H1 (cell line): ENCODE measurements around the gene HHAT. TPM values are rescaled to one million over a fixed set of nuclear protein-coding genes. Genes with fewer than 3 reads are reported as not detected.

Source experiments
- CTBP2 ChIP-seq: IDR thresholded peaks from 2 replicates; pipeline ENCODE4 v1.7.0; 2011; ENCODE audit warnings: borderline replicate concordance, mild to moderate bottlenecking, moderate library complexity, mixed read lengths, low read length; ENCODE audit not compliant: insufficient read depth, insufficient read length
- SAP30 ChIP-seq: fragments of 300-600 bp; sonication (generic); IDR thresholded peaks from 2 replicates; pipeline ENCODE4 v1.7.1; 2012; ENCODE audit warnings: low read length, moderate library complexity, mild to moderate bottlenecking, inconsistent platforms; ENCODE audit not compliant: insufficient read depth, insufficient replicate concordance
- SIRT6 ChIP-seq: IDR thresholded peaks from one replicate; pipeline ENCODE4 v1.7.1; 2012; ENCODE audit warnings: low read length, inconsistent platforms
- TEAD4 ChIP-seq: IDR thresholded peaks from 2 replicates; pipeline ENCODE4 v1.6.1; 2012; ENCODE audit warnings: low read depth, low read length, inconsistent platforms, mixed read lengths
- polyA plus RNA-seq, 7 experiments: library from polyadenylated mRNA; depleted of rRNA in 3 of 7; stranded (reverse) in 5 of 7; unstranded in 2 of 7; fragments of >200 nt in 5 of 7; fragments of 200-250 nt in 2 of 7; gene quantifications; 1 replicate in 5 of 7; 2 replicates in 1 of 7; 4 replicates in 1 of 7; pipeline versions ENCODE4 v1.2.1 to v1.2.3, GENCODE V29; 2011 to 2013; ENCODE audit warnings: missing spikeins in 2 of 7, mixed read lengths in 2 of 7
- total RNA-seq: library from RNA; stranded (reverse); fragmentation: NEBNext Ultra II Directional; extraction: Animal tissue kit (Norgen Biotek cat#: 25700); gene quantifications from 2 replicates; pipeline ENCODE4 v1.2.1, GENCODE V29; 2021
- TF ChIP-seq, protein P1 (sequence below): fragments of 300-600 bp; sonication (generic); IDR thresholded peaks from 2 replicates; pipeline ENCODE4 v1.7.1; 2012; ENCODE audit warnings: low read length, moderate library complexity, mild to moderate bottlenecking, inconsistent platforms; ENCODE audit not compliant: insufficient replicate concordance
- TF ChIP-seq, protein P2 (sequence below): IDR thresholded peaks from 2 replicates; pipeline ENCODE4 v1.6.1; 2011; ENCODE audit warnings: low read length, improper control_type of control experiment
- TF ChIP-seq, protein P3 (sequence below): IDR thresholded peaks from 2 replicates; pipeline ENCODE4 v1.6.1; 2012; ENCODE audit warnings: low read length, inconsistent platforms

HHAT gene
- total and polyA plus RNA-seq, 2 of the 8 experiments (the other 6 are each of a cell fraction or from before 2014, with no cell fraction given) = 0.15 to 0.51 TPM

DNA sequence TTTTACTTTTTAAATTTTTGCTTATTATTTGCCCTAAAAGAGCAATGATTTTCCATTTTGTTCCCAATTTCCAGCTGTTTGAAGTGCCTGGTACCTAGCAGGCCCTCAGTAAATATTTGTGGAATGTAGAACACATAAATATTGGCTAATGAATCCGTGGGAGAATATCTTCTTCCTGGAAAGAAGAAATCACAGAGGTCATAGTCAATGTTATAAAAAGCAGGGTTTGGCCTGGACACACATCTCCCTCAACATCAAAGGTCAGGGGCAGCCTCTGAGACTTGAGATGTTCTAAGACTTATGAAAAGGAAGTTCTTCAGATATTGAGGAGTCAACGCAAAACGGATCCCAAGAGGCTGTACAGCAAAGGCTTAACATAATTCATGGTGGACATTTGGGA, 358.1 kb downstream of the HHAT start (continued):
- TF ChIP-seq, protein P1, sequence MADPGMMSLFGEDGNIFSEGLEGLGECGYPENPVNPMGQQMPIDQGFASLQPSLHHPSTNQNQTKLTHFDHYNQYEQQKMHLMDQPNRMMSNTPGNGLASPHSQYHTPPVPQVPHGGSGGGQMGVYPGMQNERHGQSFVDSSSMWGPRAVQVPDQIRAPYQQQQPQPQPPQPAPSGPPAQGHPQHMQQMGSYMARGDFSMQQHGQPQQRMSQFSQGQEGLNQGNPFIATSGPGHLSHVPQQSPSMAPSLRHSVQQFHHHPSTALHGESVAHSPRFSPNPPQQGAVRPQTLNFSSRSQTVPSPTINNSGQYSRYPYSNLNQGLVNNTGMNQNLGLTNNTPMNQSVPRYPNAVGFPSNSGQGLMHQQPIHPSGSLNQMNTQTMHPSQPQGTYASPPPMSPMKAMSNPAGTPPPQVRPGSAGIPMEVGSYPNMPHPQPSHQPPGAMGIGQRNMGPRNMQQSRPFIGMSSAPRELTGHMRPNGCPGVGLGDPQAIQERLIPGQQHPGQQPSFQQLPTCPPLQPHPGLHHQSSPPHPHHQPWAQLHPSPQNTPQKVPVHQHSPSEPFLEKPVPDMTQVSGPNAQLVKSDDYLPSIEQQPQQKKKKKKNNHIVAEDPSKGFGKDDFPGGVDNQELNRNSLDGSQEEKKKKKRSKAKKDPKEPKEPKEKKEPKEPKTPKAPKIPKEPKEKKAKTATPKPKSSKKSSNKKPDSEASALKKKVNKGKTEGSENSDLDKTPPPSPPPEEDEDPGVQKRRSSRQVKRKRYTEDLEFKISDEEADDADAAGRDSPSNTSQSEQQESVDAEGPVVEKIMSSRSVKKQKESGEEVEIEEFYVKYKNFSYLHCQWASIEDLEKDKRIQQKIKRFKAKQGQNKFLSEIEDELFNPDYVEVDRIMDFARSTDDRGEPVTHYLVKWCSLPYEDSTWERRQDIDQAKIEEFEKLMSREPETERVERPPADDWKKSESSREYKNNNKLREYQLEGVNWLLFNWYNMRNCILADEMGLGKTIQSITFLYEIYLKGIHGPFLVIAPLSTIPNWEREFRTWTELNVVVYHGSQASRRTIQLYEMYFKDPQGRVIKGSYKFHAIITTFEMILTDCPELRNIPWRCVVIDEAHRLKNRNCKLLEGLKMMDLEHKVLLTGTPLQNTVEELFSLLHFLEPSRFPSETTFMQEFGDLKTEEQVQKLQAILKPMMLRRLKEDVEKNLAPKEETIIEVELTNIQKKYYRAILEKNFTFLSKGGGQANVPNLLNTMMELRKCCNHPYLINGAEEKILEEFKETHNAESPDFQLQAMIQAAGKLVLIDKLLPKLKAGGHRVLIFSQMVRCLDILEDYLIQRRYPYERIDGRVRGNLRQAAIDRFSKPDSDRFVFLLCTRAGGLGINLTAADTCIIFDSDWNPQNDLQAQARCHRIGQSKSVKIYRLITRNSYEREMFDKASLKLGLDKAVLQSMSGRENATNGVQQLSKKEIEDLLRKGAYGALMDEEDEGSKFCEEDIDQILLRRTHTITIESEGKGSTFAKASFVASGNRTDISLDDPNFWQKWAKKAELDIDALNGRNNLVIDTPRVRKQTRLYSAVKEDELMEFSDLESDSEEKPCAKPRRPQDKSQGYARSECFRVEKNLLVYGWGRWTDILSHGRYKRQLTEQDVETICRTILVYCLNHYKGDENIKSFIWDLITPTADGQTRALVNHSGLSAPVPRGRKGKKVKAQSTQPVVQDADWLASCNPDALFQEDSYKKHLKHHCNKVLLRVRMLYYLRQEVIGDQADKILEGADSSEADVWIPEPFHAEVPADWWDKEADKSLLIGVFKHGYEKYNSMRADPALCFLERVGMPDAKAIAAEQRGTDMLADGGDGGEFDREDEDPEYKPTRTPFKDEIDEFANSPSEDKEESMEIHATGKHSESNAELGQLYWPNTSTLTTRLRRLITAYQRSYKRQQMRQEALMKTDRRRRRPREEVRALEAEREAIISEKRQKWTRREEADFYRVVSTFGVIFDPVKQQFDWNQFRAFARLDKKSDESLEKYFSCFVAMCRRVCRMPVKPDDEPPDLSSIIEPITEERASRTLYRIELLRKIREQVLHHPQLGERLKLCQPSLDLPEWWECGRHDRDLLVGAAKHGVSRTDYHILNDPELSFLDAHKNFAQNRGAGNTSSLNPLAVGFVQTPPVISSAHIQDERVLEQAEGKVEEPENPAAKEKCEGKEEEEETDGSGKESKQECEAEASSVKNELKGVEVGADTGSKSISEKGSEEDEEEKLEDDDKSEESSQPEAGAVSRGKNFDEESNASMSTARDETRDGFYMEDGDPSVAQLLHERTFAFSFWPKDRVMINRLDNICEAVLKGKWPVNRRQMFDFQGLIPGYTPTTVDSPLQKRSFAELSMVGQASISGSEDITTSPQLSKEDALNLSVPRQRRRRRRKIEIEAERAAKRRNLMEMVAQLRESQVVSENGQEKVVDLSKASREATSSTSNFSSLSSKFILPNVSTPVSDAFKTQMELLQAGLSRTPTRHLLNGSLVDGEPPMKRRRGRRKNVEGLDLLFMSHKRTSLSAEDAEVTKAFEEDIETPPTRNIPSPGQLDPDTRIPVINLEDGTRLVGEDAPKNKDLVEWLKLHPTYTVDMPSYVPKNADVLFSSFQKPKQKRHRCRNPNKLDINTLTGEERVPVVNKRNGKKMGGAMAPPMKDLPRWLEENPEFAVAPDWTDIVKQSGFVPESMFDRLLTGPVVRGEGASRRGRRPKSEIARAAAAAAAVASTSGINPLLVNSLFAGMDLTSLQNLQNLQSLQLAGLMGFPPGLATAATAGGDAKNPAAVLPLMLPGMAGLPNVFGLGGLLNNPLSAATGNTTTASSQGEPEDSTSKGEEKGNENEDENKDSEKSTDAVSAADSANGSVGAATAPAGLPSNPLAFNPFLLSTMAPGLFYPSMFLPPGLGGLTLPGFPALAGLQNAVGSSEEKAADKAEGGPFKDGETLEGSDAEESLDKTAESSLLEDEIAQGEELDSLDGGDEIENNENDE = no peak
- TF ChIP-seq TEAD4 (no peak), SAP30 (no peak), CTBP2 (no peak), SIRT6 (no peak)
- TF ChIP-seq, protein P2, sequence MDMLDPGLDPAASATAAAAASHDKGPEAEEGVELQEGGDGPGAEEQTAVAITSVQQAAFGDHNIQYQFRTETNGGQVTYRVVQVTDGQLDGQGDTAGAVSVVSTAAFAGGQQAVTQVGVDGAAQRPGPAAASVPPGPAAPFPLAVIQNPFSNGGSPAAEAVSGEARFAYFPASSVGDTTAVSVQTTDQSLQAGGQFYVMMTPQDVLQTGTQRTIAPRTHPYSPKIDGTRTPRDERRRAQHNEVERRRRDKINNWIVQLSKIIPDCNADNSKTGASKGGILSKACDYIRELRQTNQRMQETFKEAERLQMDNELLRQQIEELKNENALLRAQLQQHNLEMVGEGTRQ = no peak
- TF ChIP-seq, protein P3, sequence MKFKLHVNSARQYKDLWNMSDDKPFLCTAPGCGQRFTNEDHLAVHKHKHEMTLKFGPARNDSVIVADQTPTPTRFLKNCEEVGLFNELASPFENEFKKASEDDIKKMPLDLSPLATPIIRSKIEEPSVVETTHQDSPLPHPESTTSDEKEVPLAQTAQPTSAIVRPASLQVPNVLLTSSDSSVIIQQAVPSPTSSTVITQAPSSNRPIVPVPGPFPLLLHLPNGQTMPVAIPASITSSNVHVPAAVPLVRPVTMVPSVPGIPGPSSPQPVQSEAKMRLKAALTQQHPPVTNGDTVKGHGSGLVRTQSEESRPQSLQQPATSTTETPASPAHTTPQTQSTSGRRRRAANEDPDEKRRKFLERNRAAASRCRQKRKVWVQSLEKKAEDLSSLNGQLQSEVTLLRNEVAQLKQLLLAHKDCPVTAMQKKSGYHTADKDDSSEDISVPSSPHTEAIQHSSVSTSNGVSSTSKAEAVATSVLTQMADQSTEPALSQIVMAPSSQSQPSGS = no peak
- TF ChIP-seq, all 59 proteins: peak for 0
